ENCODE measurements around the gene NTN4.
"Not testable (repeated sequence)": the region's sequence is repeated elsewhere in the genome, so short reads cannot be mapped to it uniquely, and the experiment has no call there.

Gene NTN4

DNA sequence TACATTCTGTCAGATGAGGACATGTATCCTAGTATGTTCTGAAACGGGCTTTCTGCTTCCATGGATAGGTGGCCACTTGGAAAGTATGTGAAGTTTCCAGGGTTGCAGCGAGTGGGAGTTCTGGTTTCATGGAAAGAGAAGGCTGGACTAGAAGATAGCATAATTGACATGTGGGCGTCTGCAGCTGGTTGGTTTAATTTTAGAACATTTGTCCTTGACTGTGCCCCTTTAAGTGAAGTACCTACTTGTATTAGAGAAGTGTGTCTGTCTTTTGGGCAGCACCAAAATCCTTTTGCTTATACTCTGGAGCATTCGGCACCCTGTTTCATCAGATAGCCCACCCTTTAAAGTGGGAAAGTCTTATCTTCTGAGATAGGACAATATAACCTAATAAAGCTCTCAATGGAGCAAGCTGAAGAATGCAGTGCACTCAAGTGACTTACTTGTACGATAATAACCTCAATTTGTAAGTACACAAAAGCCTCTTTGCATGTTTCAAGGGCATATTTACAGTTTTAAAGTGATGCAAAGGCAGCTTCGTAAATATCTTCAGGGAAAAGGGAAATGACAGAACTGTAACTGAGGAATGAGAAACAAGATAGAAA, 35.2 kb downstream of the NTN4 start:
- DNase-seq = no peak

DNA sequence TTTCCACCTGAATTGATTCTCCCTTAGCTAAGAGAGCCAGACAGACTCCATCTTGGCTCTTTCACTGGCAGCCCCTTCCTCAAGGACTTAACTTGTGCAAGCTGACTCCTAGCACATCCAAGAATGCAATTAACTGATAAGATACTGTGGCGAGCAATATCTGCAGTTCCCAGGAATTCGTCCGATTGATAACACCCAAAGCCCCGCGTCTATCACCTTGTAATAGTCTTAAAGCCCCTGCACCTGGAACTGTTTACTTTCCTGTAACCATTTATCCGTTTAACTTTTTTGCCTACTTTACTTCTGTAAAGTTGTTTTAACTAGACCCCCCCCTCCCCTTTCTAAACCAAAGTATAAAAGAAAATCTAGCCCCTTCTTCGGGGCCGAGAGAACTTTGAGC, 44.5 kb downstream of the NTN4 start:
- DNase-seq = not testable (repeated sequence)

More for the DNA sequence above, 35.2 kb downstream of the NTN4 start:
- TF ChIP-seq GATA1 (IDR thresholded peaks at IDR 0.05; ENCODE audit: low read depth, low read length) (no peak), POLR2A (IDR thresholded peaks at IDR 0.05; ENCODE audit: low read length) (no peak)

DNA sequence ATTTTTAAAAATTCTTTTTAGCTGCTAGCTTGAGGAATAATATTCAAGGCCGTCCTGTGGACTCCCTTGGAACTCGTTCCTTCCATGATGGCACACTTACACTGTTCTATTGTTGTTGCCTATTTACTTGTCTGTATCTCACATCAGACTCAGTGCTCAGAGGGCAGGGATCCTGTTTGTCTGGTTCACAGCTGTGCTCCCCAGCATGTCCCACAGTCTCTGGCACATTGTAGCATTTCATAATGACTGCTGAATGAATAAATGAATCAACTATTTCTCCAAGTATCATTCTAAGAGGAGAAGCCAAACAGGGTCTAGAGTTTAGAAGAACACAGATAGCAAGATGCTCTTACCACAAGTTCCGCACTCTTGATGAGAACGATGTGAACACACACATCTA, 48.0 kb downstream of the NTN4 start:
- DNase-seq = no peak
- TF ChIP-seq POLR2A (IDR thresholded peaks at IDR 0.05; ENCODE audit: low read length) (no peak), GATA1 (IDR thresholded peaks at IDR 0.05; ENCODE audit: low read depth, low read length) (no peak)

DNA sequence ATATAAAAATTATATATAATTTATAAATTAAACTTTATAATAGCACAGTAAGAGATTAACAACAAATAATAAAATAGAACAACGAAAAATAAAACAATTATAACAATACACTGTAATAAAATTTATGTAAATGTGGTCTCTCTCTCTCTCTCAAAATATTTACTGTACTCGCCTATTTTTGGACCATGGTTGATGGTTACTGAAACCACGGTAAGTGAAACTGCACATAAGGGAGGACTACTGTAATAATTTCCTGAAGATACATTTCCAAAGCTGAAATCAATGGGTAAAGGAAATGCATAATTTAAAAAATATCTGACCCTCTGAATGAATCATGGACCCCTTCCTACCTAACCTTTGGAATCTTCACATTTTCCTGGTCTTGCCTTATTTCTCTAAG, 48.9 kb downstream of the NTN4 start:
- DNase-seq = no peak
- TF ChIP-seq POLR2A (IDR thresholded peaks at IDR 0.05; ENCODE audit: low read length) = no peak
- TF ChIP-seq GATA1 (IDR thresholded peaks at IDR 0.05; ENCODE audit: low read depth, low read length) = no peak

DNA sequence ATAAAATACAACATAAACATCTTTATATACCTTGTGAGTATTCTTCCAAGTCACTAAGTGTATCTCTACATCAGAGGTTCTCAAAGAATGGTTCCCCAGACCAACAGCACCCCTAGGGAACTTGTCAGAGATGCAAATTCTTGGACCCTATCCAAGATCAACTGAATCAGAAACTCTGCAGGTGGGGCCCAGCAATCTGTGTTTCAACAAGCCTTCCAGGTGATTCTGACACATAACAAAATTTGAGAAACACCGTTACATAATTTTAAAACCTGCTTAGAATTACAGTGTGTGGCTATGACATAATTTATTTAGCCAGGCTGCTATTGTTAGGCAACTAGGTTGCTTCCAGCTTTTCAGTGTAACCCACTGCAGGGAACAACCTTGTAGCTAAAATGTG, 49.8 kb downstream of the NTN4 start:
- DNase-seq = no peak
- TF ChIP-seq GATA1 (IDR thresholded peaks at IDR 0.05; ENCODE audit: low read depth, low read length) = no peak
- no peak for TF ChIP-seq POLR2A (IDR thresholded peaks at IDR 0.05; ENCODE audit: low read length)

DNA sequence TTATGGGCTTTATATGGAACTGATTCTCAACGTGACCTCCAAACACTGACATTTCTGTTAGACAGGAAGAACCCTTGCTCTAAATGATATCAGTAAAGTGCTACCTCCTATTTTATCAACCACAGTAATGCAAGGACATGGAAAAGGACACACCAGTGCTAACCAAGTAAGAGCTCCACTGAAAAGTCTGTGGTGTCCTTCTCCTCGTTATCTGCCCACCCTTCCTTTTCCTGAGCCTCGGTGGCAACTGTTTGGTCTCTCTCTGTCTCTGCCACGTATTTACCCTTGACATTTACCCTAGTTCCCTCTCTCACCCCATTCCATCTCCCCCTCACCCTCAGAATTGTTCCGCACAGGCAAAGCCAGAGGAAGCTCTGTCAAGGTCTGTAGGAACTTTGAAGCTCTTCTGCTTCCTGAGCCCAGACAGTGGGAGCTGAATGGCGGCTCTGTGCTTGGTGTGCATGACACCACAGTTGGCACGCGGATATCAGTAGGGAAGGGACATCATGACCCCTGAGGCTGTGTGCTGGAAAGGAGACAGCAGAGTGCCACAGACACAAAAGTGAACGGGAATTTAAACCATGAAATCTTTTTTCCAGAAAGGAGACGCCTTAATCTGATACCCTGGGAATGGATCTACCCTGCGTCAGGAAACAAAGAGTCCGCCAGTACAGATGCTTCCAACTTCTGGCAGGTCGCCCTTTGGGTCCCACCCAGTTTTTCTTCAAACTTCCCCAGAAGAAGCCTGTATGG, 50.8 kb downstream of the NTN4 start:
- TF ChIP-seq POLR2A (IDR thresholded peaks at IDR 0.05; ENCODE audit: low read length) (no peak), GATA1 (IDR thresholded peaks at IDR 0.05; ENCODE audit: low read depth, low read length) (no peak)
- DNase-seq = no peak

DNA sequence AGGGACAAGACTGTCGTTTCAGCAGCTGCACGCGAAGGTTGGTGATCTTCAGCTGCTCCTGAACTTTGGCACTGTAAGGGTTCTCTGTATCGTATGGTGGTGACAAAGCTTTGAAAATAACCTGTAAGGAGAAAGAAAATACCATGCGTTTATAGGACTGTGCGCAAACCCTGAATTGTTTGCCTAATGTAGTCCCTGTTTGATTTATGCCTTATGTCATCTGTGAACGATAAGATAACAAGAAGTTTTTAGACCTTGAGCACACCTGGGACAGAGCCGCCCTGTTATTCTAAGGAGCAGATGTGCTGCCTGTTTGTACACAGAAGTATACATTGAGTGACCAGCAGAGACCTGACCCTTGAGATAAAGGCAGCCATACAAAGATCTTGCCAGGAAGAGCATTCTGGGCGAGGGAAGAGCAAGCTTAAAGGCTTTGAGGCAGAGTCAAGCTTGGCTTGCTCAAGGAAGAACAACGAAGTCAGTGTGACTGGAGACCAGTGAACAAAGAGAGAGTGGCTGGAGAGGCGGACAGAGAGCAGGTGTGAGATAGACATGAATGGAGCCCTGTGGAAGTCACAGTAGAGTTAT, 52.4 kb downstream of the NTN4 start:
- TF ChIP-seq POLR2A (IDR thresholded peaks at IDR 0.05; ENCODE audit: low read length) (no peak), GATA1 (IDR thresholded peaks at IDR 0.05; ENCODE audit: low read depth, low read length) (no peak)
- DNase-seq = no peak

DNA sequence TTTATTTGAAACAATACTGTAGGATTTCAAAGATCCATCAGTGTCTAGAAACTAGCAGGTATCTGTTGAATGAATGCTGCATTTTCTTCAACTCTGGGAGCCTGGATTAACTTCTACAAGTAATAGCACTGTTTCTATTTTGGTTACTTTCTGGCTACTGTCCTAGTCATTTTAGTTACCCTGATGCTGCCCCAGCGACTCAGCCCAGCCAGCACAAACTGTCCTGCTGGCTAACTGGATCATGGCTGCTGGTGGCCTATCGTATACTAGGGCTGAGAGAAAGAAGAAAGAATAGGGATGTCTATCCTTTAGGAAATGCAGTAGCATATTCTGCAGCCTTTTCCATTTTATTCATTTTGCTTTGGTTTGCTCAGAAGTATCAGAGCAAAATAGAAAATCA, 53.9 kb downstream of the NTN4 start:
- TF ChIP-seq GATA1 (IDR thresholded peaks at IDR 0.05; ENCODE audit: low read depth, low read length) = no peak
- no peak for TF ChIP-seq POLR2A (IDR thresholded peaks at IDR 0.05; ENCODE audit: low read length)
- DNase-seq = no peak

DNA sequence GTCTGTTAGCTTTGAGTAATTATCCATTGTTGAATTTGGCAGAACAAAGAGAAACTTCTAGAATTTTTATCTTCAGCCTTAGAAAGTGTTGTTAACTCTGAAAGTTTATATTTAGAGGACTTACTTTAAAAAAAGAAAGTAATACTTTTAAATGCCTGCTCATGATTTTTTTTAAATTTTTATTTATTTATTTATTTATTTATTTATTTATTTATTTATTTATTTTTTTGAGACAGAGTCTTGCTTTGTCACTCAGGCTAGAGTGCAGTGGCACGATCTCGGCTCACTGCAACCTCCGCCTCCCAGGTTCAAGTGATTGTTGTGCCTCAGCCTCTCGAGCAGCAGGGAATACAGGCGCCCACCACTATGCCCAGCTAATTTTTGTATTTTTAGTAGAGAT, 54.8 kb downstream of the NTN4 start:
- DNase-seq = not testable (repeated sequence)

DNA sequence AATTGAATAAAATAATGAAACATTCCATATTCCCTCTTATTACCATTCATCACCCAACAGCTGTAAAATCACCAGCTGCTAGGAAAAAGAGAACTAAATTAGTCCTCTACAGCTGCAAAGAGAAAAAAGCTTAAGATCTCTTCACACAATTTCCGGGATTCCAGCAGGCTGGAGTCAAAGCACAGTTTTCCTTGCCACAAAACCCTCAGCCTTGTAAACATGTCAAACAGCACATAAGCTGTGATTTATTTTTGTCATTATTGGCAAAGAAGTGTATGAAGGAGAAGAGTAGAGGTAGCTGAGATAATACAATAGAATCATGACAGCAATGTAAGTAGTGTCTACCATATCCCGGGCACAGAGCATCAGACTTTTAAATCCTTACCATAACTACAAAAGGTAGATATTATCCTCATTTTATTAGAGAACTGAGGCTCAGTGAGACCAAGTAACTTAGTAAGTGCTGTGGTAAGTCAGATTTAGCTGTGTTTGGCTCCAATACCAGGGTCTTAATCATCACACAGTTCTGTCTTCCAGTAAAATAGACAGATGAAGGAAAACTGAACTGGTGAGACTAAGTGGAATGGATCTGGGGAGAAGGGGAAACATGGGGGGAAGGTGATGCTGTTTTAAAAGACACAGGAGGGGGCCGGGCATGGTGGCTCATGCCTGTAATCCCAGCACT, 57.3 kb downstream of the NTN4 start:
- no peak for TF ChIP-seq POLR2A (IDR thresholded peaks at IDR 0.05; ENCODE audit: low read length)
- TF ChIP-seq GATA1 (IDR thresholded peaks at IDR 0.05; ENCODE audit: low read depth, low read length) = no peak
- no peak for DNase-seq

DNA sequence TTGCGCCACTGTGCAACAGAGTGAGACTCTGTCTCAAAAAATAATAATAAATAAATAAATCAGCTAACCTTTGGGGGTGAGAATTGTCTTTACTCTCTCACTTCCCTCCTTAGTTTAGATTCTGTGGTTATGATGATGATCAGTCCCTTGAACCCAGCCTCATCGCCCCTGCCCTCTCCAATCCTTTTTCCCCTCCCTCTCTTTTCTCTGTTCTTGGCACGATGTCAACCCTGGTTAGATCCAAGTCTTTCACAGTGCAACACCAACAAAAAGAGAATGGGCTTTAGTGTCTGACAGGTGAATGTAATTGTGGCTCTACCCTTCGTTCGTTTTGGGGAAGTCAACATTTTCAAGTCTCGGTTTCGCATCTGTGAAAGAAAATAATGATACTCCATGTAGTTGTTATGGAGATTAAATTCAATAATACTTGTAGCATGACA, 59.0 kb downstream of the NTN4 start:
- TF ChIP-seq GATA1 (IDR thresholded peaks at IDR 0.05; ENCODE audit: low read depth, low read length) (no peak), POLR2A (IDR thresholded peaks at IDR 0.05; ENCODE audit: low read length) (no peak)
- no peak for DNase-seq

DNA sequence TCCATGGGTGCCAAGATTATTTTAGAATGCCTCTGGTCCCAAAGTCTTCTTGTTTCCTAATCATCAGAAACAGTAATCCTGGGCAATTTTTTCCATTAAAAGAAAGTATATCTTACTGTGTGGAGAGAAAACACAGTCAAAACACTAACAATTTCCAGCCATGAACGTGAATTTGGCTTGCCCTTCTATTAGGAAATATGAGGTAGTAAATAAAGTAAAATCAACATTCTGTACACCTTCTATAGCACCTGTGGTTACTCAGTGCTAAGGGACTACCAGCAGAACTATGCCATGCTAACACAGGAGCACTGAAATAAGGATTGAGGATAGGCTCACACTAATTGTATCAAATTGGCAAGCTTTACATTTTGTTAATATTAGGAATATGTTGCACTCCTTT, 60.1 kb downstream of the NTN4 start:
- no peak for TF ChIP-seq GATA1 (IDR thresholded peaks at IDR 0.05; ENCODE audit: low read depth, low read length)
- TF ChIP-seq POLR2A (IDR thresholded peaks at IDR 0.05; ENCODE audit: low read length) = no peak

DNA sequence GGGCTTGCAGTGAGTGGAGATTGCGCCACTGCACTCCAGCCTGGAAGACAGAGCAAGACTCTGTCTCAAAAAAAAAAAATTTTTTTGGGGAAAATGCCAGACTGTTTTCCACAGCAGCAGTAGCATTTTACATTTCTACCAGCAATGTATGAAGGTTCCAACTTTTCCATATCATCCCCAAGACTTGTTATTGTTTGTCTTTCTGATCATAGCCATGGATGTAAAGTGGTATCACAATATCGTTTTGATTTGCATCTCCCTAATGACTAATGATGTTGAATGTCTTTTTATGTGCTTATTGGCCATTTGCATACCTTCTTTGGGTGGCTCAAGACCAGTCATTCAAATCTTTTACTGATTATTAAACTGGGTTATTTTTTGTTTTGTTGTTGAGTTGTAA, 63.7 kb downstream of the NTN4 start:
- no peak for TF ChIP-seq POLR2A (IDR thresholded peaks at IDR 0.05; ENCODE audit: low read length)
- no peak for TF ChIP-seq GATA1 (IDR thresholded peaks at IDR 0.05; ENCODE audit: low read depth, low read length)
- DNase-seq = no peak

More for the DNA sequence above, 60.1 kb downstream of the NTN4 start:
- no peak for DNase-seq

DNA sequence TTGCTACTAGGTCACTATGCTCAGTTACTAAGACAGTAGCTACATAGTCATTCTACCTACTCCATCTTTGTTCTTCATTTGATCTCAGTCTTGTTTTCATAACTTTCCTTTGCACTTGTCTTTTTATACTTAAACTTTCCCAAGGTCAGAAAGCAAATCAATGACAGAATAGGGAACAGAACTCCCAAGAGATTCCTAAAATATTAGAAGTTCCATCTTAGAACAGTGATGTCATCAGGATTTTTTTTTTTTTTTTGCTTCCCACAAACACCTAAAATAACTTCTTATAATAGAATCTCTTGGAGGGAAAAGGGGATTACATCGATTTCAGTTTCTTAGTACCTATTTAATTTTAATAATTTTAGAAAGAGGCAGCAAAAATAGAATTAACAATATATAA, 65.8 kb downstream of the NTN4 start:
- TF ChIP-seq GATA1 (IDR thresholded peaks at IDR 0.05; ENCODE audit: low read depth, low read length) (no peak), POLR2A (IDR thresholded peaks at IDR 0.05; ENCODE audit: low read length) (no peak)

More for the DNA sequence above, 65.8 kb downstream of the NTN4 start:
- no peak for DNase-seq

Data from erythroblast (primary cell).